T-helper 2 cell treated with Interferon-gamma antibody and Interleukin-4, amounts not matched to agents 100 ng/mL and 5 ng/mL, for 36 hours (primary cell): ENCODE measurements around the gene MUCL1. TPM values are rescaled to one million over a fixed set of nuclear protein-coding genes. Genes with fewer than 3 reads are reported as not detected.
"Not testable (repeated sequence)": the region's sequence is repeated elsewhere in the genome, so short reads cannot be mapped to it uniquely, and the experiment has no call there.

Source experiments
- intact Hi-C: fragments of 100-400 bp; cut with micrococcal nuclease; formaldehyde crosslinking; loops from one replicate; pipeline ENCODE4 v1.15.1; 2023
- total RNA-seq: library from RNA; stranded (reverse); gene quantifications from 2 replicates; pipeline ENCODE4 v1.2.3, GENCODE V29; 2022

The MUCL1 gene, protein sequence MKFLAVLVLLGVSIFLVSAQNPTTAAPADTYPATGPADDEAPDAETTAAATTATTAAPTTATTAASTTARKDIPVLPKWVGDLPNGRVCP
- total RNA-seq: not detected in 2 replicates

DNA sequence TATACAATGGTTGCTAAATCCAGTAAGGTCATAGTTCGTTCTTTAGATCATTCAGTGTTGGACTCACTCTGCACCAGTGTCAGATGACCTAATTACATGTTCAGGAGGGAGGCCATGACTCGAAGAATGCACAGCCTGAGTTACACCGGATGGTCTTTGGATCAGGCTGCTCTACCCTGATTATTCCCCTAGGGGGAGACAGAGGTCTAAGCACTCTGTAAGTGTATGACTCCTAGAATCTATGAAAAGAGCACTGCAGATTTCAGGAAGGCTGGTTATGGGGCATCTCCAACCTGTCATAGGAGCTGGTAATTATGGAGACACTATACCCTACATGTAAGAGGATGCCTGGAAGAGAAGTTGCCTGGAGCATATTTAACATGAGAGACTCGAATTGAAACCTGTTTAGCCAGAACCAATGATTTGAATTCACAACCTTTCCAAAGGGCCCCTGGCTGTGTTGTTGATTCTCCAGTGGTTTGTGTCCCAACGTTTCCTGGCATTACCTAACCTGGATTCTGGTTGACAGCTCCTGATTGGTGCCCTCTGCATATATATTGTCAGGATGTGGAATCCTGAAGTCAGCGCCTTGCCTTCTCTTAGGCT is at the start of gene MUCL1:
MUCL1 (plus strand) TSS at position 584 of the 606 bp plus-strand sequence. CDS start 67 bp downstream, outside the sequence.
- intact Hi-C loops: loop anchor here (1.0 to 2.0 kb wide), 5 partner anchors 81 to 218 kb away; no protein-coding TSS in a partner anchor

DNA sequence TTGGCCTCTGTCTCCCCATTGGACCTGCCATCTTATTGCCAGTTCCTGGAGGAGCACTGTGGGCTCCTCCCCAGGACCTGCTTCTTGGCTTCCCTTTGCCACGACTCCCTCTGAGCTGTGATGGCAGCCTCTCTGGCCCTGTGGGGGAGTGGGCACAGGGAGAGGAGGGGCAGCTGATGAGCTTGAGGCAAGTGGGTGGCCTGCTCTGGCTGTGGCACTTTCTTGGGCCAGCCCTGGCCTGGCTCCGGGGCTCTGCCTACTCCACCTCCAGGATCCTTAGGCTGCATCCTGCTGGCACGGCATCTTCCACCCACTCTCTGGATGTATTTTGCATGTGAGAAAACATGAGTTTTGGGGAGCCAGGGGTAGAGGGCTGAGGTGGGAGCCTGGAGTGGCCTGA is 32.6 kb upstream of the MUCL1 start:
- intact Hi-C loops: no loop called here

DNA sequence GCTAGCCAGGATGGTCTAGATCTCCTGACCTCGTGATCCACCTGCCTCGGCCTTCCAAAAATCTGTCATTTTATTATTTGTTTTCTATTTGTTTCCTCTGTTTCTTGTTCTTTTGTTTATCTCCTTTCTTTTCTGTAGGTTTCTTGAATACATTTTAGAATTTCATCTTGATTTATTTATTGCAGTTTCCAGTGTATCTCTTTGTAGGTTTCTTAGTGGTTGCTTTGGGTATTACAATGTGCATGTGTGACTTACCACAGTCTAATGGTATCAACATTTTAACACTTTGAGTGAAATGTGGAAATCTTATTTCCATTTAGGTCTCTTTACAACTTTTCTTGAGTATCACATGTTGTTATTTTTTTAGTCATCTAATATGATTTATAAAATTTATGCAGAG is 29.9 kb upstream of the MUCL1 start:
- intact Hi-C loops: no loop called here

DNA sequence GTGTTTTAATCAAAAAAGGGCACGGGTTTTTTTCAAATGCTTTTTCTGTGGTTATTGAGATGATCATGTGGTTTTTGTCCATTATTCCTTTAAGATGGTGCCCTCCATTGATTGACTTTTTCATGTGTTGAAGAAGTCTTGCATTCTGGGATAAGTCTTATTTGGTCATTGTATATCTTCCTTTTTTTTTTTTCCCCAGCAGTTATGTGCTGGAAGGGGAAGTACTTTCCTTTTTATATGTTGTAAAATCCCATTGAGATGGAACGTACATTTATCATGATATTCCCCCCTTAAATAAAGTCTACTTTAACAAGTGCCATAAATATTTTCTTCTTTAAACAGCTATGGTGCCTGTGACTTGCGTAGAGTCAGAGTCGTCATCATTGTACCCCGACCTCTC is 24.8 kb upstream of the MUCL1 start:
- intact Hi-C loops: no loop called here

DNA sequence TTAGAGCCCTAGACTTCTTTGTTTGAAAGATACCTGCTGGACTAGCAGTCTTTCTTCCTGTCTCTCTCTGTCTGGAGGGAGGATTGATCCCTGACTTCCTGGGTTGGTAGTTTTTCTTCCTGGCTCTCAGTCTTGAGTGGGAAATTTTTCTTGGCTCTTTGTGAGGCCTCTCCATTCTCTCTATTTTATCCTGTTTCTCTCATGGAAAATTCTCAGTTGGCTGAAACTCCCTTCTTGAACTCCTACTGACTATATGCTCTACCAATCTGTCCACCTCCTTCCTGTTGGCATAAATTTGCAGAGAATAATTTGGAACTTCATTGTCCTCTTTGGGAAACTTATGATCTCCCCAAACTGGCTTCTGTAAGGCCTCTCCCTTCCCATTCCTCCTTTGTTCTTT is 24.1 kb upstream of the MUCL1 start:
- intact Hi-C loops: no loop called here

DNA sequence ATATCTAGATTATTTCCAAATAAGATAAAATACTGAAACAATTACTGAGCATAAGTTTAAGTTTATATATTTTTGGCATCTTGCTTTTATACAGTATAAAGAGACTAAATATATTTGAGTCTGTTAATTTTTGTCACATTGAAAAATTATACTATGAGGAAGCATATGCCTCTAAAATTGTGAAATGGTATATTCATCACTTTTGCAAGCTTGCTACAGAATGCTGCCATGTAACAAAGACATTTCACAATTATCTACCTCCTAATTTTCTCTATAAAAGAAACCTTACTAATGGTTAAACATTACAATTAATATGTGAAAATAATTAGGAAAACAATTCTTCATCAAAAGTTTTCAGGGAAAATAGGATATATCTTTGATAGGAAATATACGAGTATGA is 22.7 kb upstream of the MUCL1 start:
- intact Hi-C loops: no loop called here

DNA sequence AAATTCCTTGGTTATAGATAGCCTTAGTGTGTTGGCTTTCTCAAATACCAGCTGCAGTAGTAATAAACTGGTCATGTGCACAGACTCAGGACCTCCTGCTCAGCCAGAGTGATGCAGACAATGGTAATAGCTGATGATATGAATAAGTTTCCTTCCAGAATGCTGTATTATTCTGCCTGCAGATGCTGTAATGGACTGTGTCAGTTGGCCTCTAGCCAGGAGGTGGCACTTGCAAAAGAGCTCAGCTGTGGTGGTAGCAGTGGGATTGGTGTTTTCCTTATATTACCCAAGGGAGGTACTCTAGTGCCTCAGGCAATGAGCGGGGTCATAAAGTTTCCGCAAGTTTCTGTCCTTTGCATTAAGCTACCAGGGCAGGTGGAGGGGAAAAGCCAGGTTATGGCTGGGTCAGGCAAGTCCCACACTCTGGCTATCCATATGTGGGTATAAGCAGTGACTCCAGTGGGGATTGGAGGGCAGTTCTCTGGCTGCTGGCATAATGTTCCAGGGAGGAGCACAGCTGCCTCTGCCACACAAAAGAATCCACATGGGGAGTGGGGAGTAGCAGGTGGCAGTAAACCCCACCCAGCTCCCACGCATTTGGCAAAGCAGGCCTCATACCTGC is 14.0 kb upstream of the MUCL1 start:
- intact Hi-C loops: no loop called here

DNA sequence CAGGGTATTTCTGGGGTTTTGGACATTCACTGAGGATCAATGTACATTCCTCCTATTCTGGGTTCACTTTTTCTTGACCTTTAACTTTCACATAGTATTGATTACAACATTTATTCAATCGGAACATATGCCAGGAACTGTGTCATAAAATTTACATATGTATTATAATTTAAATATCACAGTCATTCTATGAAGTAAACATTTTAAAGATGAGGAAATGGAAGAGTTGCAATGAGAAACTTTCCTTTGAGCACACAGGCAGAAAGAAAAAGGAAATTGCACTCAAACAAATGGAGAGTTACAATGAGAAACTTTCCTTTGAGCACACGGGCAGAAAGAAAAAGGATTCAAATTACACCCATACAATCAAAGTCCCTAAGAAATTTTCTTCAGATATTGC is 3.1 kb downstream of the MUCL1 start:
- intact Hi-C loops: no loop called here

DNA sequence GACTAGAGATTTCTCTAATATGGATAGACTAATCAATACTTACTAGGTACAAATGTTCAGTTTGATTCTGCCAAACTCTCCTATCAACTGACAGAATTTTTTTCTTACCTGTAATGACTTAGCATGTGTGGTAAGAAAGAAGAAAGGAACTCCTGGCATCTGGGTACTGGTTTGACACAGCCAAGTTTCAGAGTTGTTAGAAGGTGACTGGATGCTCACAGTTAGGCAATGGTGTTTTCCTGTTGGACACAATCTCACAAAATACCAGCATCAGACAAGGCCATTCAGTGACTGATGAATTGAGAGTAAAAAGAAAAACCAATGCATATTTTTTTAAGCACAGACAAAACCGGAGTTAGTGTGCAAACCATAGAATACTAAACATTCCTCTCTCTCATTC is 4.2 kb downstream of the MUCL1 start:
- intact Hi-C loops: no loop called here

DNA sequence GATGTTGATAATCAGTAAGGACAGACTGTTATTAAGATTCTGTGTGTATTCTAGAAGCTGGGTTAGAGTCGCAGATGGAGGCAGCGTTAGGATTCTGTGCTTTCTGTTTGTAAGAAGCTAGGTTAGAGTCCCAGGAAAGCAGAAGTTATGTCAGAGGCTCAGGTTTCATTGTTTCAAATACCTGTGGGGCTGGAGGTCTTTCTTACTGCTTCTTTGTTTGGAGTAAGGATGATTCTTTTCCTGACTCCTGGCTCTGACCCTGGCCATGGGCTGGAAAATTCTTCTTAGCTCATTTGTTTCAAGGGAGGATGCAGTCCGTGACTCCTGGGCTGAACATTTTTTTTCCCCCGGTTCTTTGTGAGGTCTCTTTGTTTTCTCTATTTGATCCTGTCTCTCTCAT is 5.2 kb downstream of the MUCL1 start:
- intact Hi-C loops: no loop called here

DNA sequence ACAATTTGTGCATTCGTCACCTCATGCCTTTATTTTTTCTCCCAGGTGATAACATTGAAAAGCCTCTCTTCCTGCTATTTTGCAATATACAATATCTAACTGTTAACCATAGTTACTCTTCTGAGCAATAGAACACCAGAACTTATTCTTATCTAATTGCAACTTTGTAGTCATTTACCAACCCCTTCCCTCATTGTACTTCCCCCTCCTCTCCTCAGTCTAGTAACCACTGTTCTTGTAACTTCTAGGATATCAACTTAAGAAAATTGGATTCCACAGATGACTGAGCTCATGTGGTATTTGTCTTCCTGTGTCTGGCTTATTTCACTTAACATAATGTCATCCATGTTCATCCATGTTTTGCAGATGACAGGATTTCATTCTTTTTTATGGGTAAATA is 7.6 kb downstream of the MUCL1 start:
- intact Hi-C loops: no loop called here

DNA sequence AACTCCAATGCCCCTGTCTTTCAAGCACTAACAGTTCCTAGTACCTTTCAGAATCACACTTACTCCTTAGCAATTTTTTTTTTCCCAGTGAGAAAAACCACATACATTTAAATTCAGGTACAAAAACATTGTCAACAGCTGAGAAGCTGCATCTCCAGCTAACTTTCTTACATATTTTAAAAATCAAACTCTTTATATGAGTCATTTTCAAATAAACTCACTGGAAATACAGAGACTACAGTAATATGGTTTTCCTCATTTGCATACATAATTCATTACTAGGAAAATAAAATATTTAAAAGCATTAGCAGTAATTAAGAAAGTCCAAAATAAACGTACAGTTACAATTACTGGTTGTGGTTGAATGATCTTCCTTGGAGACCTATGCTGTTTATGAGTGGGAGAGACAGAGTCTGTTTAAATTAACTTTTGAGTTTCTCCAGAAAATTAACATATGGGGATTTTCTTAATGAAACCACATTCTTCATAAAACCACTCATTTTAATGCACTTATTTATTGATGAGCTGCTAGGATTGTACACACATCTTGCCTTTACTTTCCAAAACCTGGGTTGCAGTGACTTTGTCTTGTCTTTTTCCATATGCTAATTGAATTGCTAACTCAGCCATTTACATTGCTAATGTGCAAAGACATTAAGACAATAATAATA is 9.8 kb downstream of the MUCL1 start:
- intact Hi-C loops: no loop called here

DNA sequence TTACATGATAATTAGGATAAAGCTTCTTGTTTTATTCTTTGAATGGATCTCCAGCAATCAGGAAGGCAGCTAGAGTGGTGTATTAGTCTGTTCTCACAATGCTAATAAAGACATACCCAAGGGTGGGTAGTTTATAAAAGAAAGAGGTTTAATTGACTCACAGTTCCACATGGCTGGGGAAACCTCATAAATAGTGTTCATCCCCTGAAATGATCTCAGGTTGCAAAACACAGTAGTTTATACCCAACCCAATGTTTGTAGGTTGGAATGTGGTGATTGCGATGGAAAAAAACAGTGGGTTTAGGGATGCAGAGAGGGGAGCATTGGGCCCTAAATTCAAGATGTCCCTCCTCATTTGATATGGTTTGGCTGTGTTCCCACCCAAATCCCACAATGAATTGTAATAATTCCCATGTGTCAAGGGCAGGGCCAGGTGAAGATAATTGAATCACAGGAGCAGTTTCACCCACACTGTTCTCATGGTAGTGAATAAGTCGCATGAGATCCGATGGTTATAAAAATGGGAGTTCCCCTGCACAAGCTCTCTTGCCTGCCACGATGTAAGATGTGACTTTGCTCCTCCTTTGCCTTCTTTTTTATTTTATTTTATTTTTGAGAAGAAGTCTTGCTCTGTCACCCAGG is 11.5 kb downstream of the MUCL1 start:
- intact Hi-C loops: no loop called here

DNA sequence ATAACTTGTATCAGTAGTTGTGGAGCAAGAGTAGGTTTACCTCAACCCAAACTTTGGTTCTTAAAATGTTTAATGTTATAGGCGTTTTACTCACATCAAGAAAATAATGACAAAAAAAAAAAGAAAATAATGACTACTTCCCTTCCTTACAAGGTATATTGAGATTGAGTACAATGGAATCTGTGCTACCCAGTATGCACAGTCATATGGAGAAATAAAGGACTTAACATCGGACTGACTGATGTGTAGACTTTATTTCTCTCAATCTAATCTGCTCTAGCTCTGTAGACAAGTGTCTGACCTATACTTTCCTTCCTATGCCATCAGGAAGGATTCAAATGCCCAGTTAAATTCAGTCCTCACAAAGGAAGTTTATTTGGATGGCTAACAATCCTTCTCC is 14.4 kb downstream of the MUCL1 start:
- intact Hi-C loops: no loop called here

DNA sequence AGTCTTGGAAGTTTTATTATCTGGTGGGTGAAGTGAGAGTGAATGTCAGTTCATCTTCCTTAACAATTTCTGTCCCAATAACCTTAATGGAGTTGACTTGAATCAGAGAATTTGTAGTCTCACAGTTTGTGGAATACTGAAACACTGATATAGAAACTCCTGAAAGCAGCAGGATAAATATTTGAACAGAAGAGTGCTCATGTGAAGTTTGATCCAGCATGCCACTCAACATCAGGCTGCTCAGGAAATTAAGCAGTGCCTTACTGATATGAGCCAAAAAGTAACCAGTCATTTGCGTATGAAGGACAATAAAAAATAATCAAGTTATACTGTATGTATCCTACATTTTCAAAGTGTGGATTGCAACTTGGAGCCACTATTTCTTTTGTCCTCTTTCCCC is 15.7 kb downstream of the MUCL1 start:
- intact Hi-C loops: no loop called here

DNA sequence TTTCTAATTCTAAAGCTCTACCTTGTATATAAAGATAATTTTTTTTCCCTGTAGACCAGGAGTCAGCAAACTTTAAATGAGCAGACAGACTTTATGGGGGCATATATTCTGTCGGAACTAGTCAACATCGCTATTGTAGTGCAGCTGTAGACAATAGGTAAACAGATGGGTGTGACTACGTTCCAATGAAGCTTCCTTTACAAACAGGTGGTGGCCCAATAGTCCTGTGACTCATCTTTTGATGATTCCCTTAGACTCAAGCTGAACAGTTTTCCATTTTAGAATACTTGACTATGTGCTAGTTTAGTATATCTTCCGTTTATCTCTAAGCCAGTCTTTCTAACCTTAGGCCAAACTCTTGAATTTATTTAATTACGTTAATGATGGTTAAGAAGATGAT is 16.3 kb downstream of the MUCL1 start:
- intact Hi-C loops: no loop called here

DNA sequence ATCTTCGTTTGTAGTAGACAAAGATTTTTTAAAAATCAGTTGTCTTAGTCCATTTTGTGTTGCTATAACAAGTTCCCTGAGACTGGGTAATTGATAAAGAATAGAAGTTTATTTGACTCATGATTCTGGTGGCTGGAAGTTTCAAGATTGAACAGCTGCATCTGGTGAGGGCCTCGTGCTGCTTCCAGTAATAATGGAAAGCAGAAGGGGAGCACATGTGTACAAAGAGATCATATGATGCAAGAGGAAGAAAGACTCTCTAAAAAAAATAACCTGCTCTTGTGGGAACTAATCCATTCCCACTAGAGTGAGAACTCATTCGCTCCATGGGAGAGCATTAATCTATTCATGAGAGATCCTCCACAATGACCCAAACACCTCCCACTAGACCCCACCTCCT is 24.8 kb downstream of the MUCL1 start:
- intact Hi-C loops: no loop called here

DNA sequence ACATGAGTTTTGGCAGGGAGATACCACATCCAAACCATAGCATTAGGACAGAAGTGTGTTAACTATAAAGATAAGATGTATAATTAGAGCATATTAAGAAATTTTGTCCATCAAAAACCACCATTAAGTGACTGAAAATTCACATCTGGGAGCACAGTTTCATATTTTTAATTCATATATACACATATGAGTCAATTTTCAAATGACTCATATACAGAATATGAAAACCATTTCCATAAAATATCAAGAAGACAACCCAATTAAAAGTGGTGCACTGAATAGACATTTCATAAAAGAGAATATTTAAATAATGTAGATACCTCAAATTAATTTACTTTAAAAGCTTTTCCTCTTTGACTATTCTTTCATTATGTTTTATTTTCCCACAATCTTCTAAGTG is 25.3 kb downstream of the MUCL1 start:
- intact Hi-C loops: no loop called here

DNA sequence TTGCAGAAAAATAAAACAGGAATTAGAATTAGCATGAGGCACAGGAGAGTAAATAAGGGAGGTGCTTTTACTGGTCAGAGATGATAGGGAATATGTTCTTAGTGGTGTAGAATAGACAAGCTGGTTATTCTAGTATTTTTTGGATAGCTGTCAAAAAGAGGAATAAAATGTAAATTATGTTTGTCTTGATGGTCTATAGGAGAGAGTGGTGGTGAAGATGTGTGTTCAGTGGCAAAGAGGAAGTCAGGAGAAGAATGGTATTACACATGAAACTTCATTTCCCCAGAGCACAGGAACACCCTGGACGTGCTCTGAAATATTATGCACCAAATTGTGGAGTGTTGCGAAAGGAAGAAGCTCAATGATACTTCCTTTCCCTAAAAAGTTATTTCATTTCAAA is 27.8 kb downstream of the MUCL1 start:
- intact Hi-C loops: no loop called here

DNA sequence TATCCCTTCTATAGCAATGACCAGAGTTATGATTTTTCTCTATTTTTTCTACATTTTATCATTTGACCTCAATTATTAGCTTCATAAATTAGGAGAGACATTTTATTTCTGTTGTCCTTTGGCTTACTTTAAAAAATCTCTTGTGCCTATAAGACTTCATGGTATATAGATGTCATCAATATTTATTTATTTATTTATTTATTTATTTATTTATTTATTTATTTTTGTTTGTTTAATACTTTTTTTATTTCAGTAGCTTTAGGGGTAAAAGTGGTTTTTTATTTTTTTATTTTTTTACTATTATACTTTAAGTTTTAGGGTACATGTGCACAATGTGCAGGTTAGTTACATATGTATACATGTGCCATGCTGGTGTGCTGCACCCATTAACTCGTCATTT is 28.3 kb downstream of the MUCL1 start:
- intact Hi-C loops: not testable (repeated sequence)

DNA sequence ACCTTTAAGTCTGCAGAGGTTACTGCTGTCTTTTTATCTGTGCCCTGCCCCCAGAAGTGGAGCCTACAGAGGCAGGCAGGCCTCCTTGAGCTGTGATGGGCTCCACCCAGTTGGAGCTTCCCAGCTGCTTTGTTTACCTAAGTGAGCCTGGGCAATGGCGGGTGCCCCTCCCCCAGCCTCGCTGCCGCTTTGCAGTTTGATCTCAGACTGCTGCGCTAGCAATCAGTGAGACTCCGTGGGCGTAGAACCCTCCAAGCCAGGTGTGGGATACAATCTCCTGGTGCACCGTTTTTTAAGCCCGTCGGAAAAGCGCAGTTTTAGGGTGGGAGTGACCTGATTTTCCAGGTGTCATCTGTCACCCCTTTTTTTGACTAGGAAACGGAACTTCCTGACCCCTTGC is 34.1 kb downstream of the MUCL1 start:
- intact Hi-C loops: not testable (repeated sequence)

DNA sequence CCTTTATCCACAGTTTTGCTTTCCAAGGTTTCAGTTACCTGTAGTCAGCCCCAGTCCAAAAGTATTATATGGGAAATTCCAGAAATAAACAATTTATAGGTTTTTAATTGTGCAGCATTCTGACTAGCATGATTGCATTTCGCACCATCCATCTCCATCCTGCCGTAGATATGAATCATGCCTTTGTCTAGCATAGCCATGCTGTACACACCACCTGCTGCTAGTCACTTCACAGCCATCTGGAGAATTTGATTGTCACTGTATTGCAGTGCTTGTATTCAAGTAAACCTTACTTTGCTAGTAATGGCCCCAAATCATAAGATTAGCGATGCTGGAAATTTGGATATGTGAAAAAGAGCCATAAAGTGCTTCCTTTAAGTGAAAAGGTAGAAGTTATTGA is 36.0 kb downstream of the MUCL1 start:
- intact Hi-C loops: no loop called here
